Measurements from ENCODE around the gene MYO3B.
"Not testable (repeated sequence)": the region's sequence is repeated elsewhere in the genome, so short reads cannot be mapped to it uniquely, and the experiment has no call there.

The MYO3B gene

GRCh38 chr2:170212625-170213280 lies 34.8 kb downstream of the MYO3B start:
- no peak for DNase-seq (ENCODE audit: low read depth in 2 of 2)

GRCh38 chr2:170213281-170213625 lies 35.3 kb downstream of the MYO3B start:
- not testable (repeated sequence) for DNase-seq (ENCODE audit: low read depth in 2 of 2)

GRCh38 chr2:170213651-170214050 lies 35.7 kb downstream of the MYO3B start:
- DNase-seq (ENCODE audit: low read depth in 2 of 2): no peak

GRCh38 chr2:170214309-170214948 lies 36.5 kb downstream of the MYO3B start:
- no peak for DNase-seq (ENCODE audit: low read depth in 2 of 2)

- no peak for DNase-seq (ENCODE audit: low read depth in 2 of 2)
These were observed 37.1 kb downstream of the MYO3B start for GRCh38 chr2:170215021-170215420.

GRCh38 chr2:170216428-170216827 lies 38.5 kb downstream of the MYO3B start:
- no peak for DNase-seq (ENCODE audit: low read depth in 2 of 2)

- DNase-seq (ENCODE audit: low read depth in 2 of 2): no peak
These were observed 39.0 kb downstream of the MYO3B start for GRCh38 chr2:170216981-170217380.

GRCh38 chr2:170217778-170218251 lies 39.9 kb downstream of the MYO3B start:
- DNase-seq (ENCODE audit: low read depth in 2 of 2): no peak

GRCh38 chr2:170218456-170218855 lies 40.5 kb downstream of the MYO3B start:
- no peak for DNase-seq (ENCODE audit: low read depth in 2 of 2)

GRCh38 chr2:170218931-170219330 lies 41.0 kb downstream of the MYO3B start:
- DNase-seq (ENCODE audit: low read depth in 2 of 2): no peak

- no peak for DNase-seq (ENCODE audit: low read depth in 2 of 2)
These were observed 43.7 kb downstream of the MYO3B start for GRCh38 chr2:170221317-170222288.

GRCh38 chr2:170222298-170222697 lies 44.4 kb downstream of the MYO3B start:
- DNase-seq (ENCODE audit: low read depth in 2 of 2): no peak

- no peak for DNase-seq (ENCODE audit: low read depth in 2 of 2)
These were observed 44.9 kb downstream of the MYO3B start for GRCh38 chr2:170222842-170223241.

GRCh38 chr2:170224692-170225294 lies 46.8 kb downstream of the MYO3B start:
- DNase-seq (ENCODE audit: low read depth in 2 of 2): no peak

GRCh38 chr2:170226216-170226615 lies 48.3 kb downstream of the MYO3B start:
- DNase-seq (ENCODE audit: low read depth in 2 of 2): no peak

- DNase-seq (ENCODE audit: low read depth in 2 of 2): no peak
These were observed 49.6 kb downstream of the MYO3B start for GRCh38 chr2:170227507-170227947.

GRCh38 chr2:170227951-170228350 lies 50.0 kb downstream of the MYO3B start:
- DNase-seq (ENCODE audit: low read depth in 2 of 2): no peak

GRCh38 chr2:170228429-170228828 lies 50.5 kb downstream of the MYO3B start:
- DNase-seq (ENCODE audit: low read depth in 2 of 2): no peak

GRCh38 chr2:170229125-170229524 lies 51.2 kb downstream of the MYO3B start:
- no peak for DNase-seq (ENCODE audit: low read depth in 2 of 2)

- no peak for DNase-seq (ENCODE audit: low read depth in 2 of 2)
These were observed 51.8 kb downstream of the MYO3B start for GRCh38 chr2:170229744-170230143.

GRCh38 chr2:170235860-170236679 lies 58.1 kb downstream of the MYO3B start:
- DNase-seq (ENCODE audit: low read depth in 2 of 2): peak; percentile 25 to 38

Measured in fibroblast of skin of left quadriceps (primary cell).